ENCODE results near the gene AURKAIP1. TPM values are rescaled to one million over a fixed set of nuclear protein-coding genes. Genes with fewer than 3 reads are reported as not detected.
A peak's percentile ranks its signal among the peaks of the same experiment; 100 is the strongest.

The AURKAIP1 gene
- total and polyA plus RNA-seq, 3 experiments from 2014 or later: 157 to 169 (median 159) TPM

- Mint-ChIP-seq H3K27ac (peak overlapping the region in 6 of 8 donors; percentile 61 to 97 (median 82)), H3K9me3 (no peaks in the 10 kb centered on the region), H3K4me1 (peaks cover 38 to 65% (median 46%) of the 10 kb centered on the region in 3 donors), H3K36me3 (peaks cover 0 to 85% (median 10%) of the 10 kb centered on the region in 3 donors), H3K27me3 (peaks cover 0 to 5% of the 10 kb centered on the region in 2 donors), H3K4me3 (peak overlapping the region in 5 of 7 donors; percentile 45 to 97 (median 68))
- no peak overlapping the region for H3K27ac ChIP-seq (ENCODE audit: low read depth, low read length)
- peaks cover 59% of the 10 kb centered on the region for H3K36me3 ChIP-seq (ENCODE audit: insufficient read depth, low read length)
- peaks cover 49% of the 10 kb centered on the region for H3K4me1 ChIP-seq (ENCODE audit: insufficient read depth, low read length)
- no peaks in the 10 kb centered on the region for H3K9me3 ChIP-seq (ENCODE audit: low read length)
- CTCF ChIA-PET: interaction anchor here (0.7 to 1.4 kb wide), 4 partner anchors 9 to 38 kb away, joined by 3 to 5 read pairs (median 3); partner anchors contain the start of gene AURKAIP1
- no peaks in the 10 kb centered on the region for H3K27me3 ChIP-seq (ENCODE audit: insufficient read depth, low read length, poor library complexity, severe bottlenecking)
- no peak overlapping the region for H3K4me3 ChIP-seq (ENCODE audit: low read length)
- no peak for DNase-seq
- POLR2A ChIA-PET: interaction anchor here (1.0 kb wide), 1 partner anchor 27 kb away, joined by 3 read pairs; the partner anchor contains the start of gene AURKAIP1
Measured at GRCh38 chr1:1402072-1402900, 27.3 kb upstream of the AURKAIP1 start.

- ChIA-PET POLR2A (no interaction called here), CTCF (interaction anchor here (1.4 kb wide), 1 partner anchor 26 kb away, joined by 5 read pairs; the partner anchor contains the start of gene AURKAIP1)
- peaks cover 52% of the 10 kb centered on the region for H3K4me1 ChIP-seq (ENCODE audit: insufficient read depth, low read length)
- Mint-ChIP-seq H3K4me3 (peak overlapping the region; percentile 5 to 97 (median 68)), H3K36me3 (peaks cover 0 to 85% (median 10%) of the 10 kb centered on the region in 3 donors), H3K27ac (peak overlapping the region; percentile 63 to 97 (median 82)), H3K9me3 (no peaks in the 10 kb centered on the region), H3K27me3 (peaks cover 0 to 5% of the 10 kb centered on the region in 2 donors), H3K4me1 (peaks cover 35 to 63% (median 46%) of the 10 kb centered on the region in 3 donors)
- no peak overlapping the region for H3K4me3 ChIP-seq (ENCODE audit: low read length)
- no peaks in the 10 kb centered on the region for H3K27me3 ChIP-seq (ENCODE audit: insufficient read depth, low read length, poor library complexity, severe bottlenecking)
- H3K27ac ChIP-seq (ENCODE audit: low read depth, low read length): no peak overlapping the region
- DNase-seq: no peak
- peaks cover 63% of the 10 kb centered on the region for H3K36me3 ChIP-seq (ENCODE audit: insufficient read depth, low read length)
- no peaks in the 10 kb centered on the region for H3K9me3 ChIP-seq (ENCODE audit: low read length)
Measured at GRCh38 chr1:1401457-1402010, 26.5 kb upstream of the AURKAIP1 start.

GRCh38 chr1:1400576-1401456 is 25.8 kb upstream of the AURKAIP1 start:
- Mint-ChIP-seq H3K9me3 (no peaks in the 10 kb centered on the region), H3K36me3 (peaks cover 0 to 81% (median 10%) of the 10 kb centered on the region in 3 donors), H3K4me1 (peaks cover 30 to 56% (median 40%) of the 10 kb centered on the region in 3 donors), H3K27me3 (peaks cover 0 to 5% of the 10 kb centered on the region in 2 donors), H3K4me3 (peak overlapping the region; percentile 88 to 97 (median 90)), H3K27ac (peak overlapping the region; percentile 84 to 97 (median 92))
- Histone ChIP-seq H3K4me3 (ENCODE audit: low read length) (peak overlapping the region; percentile 94), H3K4me1 (ENCODE audit: insufficient read depth, low read length) (peaks cover 45% of the 10 kb centered on the region), H3K27ac (ENCODE audit: low read depth, low read length) (peak overlapping the region; percentile 89), H3K36me3 (ENCODE audit: insufficient read depth, low read length) (peaks cover 58% of the 10 kb centered on the region), H3K9me3 (ENCODE audit: low read length) (no peaks in the 10 kb centered on the region), H3K27me3 (ENCODE audit: insufficient read depth, low read length, poor library complexity, severe bottlenecking) (no peaks in the 10 kb centered on the region)
- ChIA-PET CTCF (interaction anchor here (1.1 to 3.0 kb wide), 4 partner anchors 20 to 41 kb away, joined by 3 to 21 read pairs (median 9); partner anchors contain the start of gene AURKAIP1), POLR2A (interaction anchor here (0.6 to 3.8 kb wide), 3 partner anchors 15 to 623 kb away, joined by 3 to 48 read pairs (median 5); partner anchors contain the start of gene AURKAIP1)
- DNase-seq: no peak

- DNase-seq: no peak
Measured at GRCh38 chr1:1399872-1400575, 25.0 kb upstream of the AURKAIP1 start.

GRCh38 chr1:1399187-1399871 is 24.3 kb upstream of the AURKAIP1 start, which contains the start of gene CCNL2:
CCNL2 (minus strand) TSS chr1:1399335; CDS start chr1:1399306, 29 bp downstream.
- H3K4me1 Mint-ChIP-seq: peaks cover 33 to 59% (median 42%) of the 10 kb centered on the region in 3 donors
- peak within 1 kb of the TSS; percentile 88 to 97 (median 90) for H3K4me3 Mint-ChIP-seq
- peaks cover 52% of the 10 kb centered on the region for H3K36me3 ChIP-seq (ENCODE audit: insufficient read depth, low read length)

More at GRCh38 chr1:1399872-1400575, 25.0 kb upstream of the AURKAIP1 start:
- Histone ChIP-seq H3K27ac (ENCODE audit: low read depth, low read length) (peak overlapping the region; percentile 89), H3K27me3 (ENCODE audit: insufficient read depth, low read length, poor library complexity, severe bottlenecking) (no peaks in the 10 kb centered on the region), H3K4me3 (ENCODE audit: low read length) (peak overlapping the region; percentile 94), H3K36me3 (ENCODE audit: insufficient read depth, low read length) (peaks cover 57% of the 10 kb centered on the region), H3K9me3 (ENCODE audit: low read length) (no peaks in the 10 kb centered on the region), H3K4me1 (ENCODE audit: insufficient read depth, low read length) (peaks cover 37% of the 10 kb centered on the region)
- Mint-ChIP-seq H3K4me1 (peaks cover 34 to 58% (median 40%) of the 10 kb centered on the region in 3 donors), H3K36me3 (peaks cover 5 to 81% (median 14%) of the 10 kb centered on the region in 3 donors), H3K27ac (peak overlapping the region; percentile 84 to 97 (median 92)), H3K9me3 (no peaks in the 10 kb centered on the region), H3K4me3 (peak overlapping the region; percentile 88 to 97 (median 90)), H3K27me3 (peaks cover 0 to 5% of the 10 kb centered on the region in 2 donors)
- ChIA-PET CTCF (interaction anchor here (0.7 to 3.0 kb wide), 10 partner anchors 7 to 104 kb away, joined by 3 to 21 read pairs (median 4); partner anchors contain the start of genes AURKAIP1 and MRPL20), POLR2A (interaction anchor here (0.6 to 3.8 kb wide), 8 partner anchors 8 to 624 kb away, joined by 3 to 48 read pairs (median 4); partner anchors contain the start of genes AURKAIP1, MRPL20 and MXRA8)

GRCh38 chr1:1398677-1399186 is 23.7 kb upstream of the AURKAIP1 start:
- CTCF ChIA-PET: interaction anchor here (1.3 to 3.0 kb wide), 7 partner anchors 9 to 42 kb away, joined by 3 to 21 read pairs (median 5); partner anchors contain the start of genes AURKAIP1 and MRPL20
- H3K4me3 ChIP-seq (ENCODE audit: low read length): peak overlapping the region; percentile 78
- Mint-ChIP-seq H3K27ac (peak overlapping the region; percentile 72 to 98 (median 92)), H3K9me3 (no peaks in the 10 kb centered on the region), H3K4me3 (peak overlapping the region; percentile 88 to 97 (median 90)), H3K36me3 (peaks cover 5 to 82% (median 14%) of the 10 kb centered on the region in 3 donors), H3K27me3 (peaks cover 0 to 5% of the 10 kb centered on the region in 2 donors), H3K4me1 (peaks cover 33 to 59% (median 41%) of the 10 kb centered on the region in 3 donors)
- peaks cover 33% of the 10 kb centered on the region for H3K4me1 ChIP-seq (ENCODE audit: insufficient read depth, low read length)
- H3K36me3 ChIP-seq (ENCODE audit: insufficient read depth, low read length): peaks cover 56% of the 10 kb centered on the region
- no peaks in the 10 kb centered on the region for H3K27me3 ChIP-seq (ENCODE audit: insufficient read depth, low read length, poor library complexity, severe bottlenecking)
- H3K9me3 ChIP-seq (ENCODE audit: low read length): no peaks in the 10 kb centered on the region
- POLR2A ChIA-PET: interaction anchor here (0.5 to 3.8 kb wide), 11 partner anchors 8 to 262 kb away, joined by 3 to 48 read pairs (median 4); partner anchors contain the start of genes AURKAIP1, MRPL20 and MXRA8
- no peak for DNase-seq
- H3K27ac ChIP-seq (ENCODE audit: low read depth, low read length): peak overlapping the region; percentile 86

More at GRCh38 chr1:1399187-1399871, 24.3 kb upstream of the AURKAIP1 start, which contains the start of gene CCNL2:
- H3K9me3 Mint-ChIP-seq: no peaks in the 10 kb centered on the region
- peaks cover 5 to 81% (median 14%) of the 10 kb centered on the region in 3 donors for H3K36me3 Mint-ChIP-seq
- peak; percentile 99 to 100 (median 99) for DNase-seq
- Histone ChIP-seq H3K27me3 (ENCODE audit: insufficient read depth, low read length, poor library complexity, severe bottlenecking) (no peaks in the 10 kb centered on the region), H3K9me3 (ENCODE audit: low read length) (no peaks in the 10 kb centered on the region), H3K4me3 (ENCODE audit: low read length) (peak within 1 kb of the TSS; percentile 94), H3K27ac (ENCODE audit: low read depth, low read length) (peak within 1 kb of the TSS; percentile 89), H3K4me1 (ENCODE audit: insufficient read depth, low read length) (peaks cover 33% of the 10 kb centered on the region)
- ChIA-PET CTCF (interaction anchor here (0.7 to 3.0 kb wide), 9 partner anchors 8 to 105 kb away, joined by 3 to 21 read pairs (median 4); partner anchors contain the start of genes AURKAIP1 and MRPL20), POLR2A (interaction anchor here (0.5 to 3.8 kb wide), 12 partner anchors 8 to 262 kb away, joined by 3 to 48 read pairs (median 4); partner anchors contain the start of genes AURKAIP1, MRPL20 and MXRA8)
- H3K27me3 Mint-ChIP-seq: peaks cover 0 to 5% of the 10 kb centered on the region in 2 donors
- peak within 1 kb of the TSS; percentile 84 to 98 (median 93) for H3K27ac Mint-ChIP-seq
